IPS-18a (cell line): Measurements from ENCODE around the gene EVI5L.
A peak's percentile ranks its signal among the peaks of the same experiment; 100 is the strongest.

Source experiments
- H3K27ac ChIP-seq: one replicate; pipeline ENCODE4 v1.5.1; 2013; ENCODE audit warnings: low read length
- H3K27me3 ChIP-seq: one replicate; pipeline ENCODE4 v1.6.1; 2013; ENCODE audit warnings: mild to moderate bottlenecking, low read length; ENCODE audit not compliant: control insufficient read depth, insufficient read depth
- H3K36me3 ChIP-seq: one replicate; pipeline ENCODE4 v1.6.1; 2013; ENCODE audit warnings: low read depth, low read length; ENCODE audit not compliant: control insufficient read depth
- H3K4me1 ChIP-seq: one replicate; pipeline ENCODE4 v1.6.1; 2013; ENCODE audit warnings: low read depth, low read length; ENCODE audit not compliant: control insufficient read depth
- H3K4me3 ChIP-seq: one replicate; pipeline ENCODE4 v1.5.1; 2013; ENCODE audit warnings: low read length
- H3K9ac ChIP-seq: one replicate; pipeline ENCODE4 v1.6.1; 2013; ENCODE audit warnings: mild to moderate bottlenecking, low read length, moderate library complexity
- H3K9me3 ChIP-seq: one replicate; pipeline ENCODE4 v1.6.1; 2013; ENCODE audit warnings: low read depth, low read length; ENCODE audit not compliant: control insufficient read depth

EVI5L gene

DNA sequence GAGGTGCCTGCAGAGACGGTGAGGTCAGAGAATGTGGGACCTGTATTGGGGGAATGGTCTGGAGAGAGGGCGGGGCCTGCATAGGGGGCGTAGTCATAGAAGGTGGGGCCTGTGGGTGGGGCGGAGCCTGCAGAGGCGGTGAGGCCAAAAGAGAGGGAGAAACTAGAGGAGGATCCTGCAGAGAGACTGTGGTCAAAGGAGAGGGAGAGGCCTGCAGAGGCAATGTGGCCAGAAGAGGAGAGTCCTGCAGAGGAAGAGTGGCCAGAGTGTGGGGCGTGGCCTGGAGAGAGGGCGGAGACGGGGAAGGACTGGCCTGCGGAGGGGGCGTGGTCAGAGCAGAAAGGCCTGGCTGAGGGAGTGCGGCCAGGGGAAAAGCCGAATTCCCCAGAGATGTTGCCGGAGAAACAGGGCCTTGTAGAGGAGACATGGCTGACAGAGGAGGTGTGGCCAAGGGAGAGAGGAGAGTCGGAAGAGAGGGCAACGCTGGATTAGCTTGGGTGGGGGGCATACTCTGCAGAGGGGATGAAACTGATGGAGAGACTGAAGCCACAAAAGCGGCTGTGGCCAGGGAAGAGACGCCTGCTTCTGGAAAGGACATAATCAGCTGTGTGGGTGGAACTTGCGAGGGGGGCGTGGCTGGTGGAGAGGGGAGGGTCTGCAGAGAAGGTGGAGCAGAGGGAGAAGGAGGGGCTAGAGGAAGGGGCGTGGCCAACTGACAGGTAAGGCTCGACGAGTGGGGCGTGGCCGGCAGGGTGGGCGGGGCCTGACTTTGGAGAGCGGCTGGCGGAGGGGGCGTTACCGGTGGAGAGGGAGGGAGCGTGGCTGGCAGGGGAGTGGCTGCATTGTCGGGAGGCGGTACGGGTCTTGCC lies 41.7 kb downstream of the EVI5L start:
- Histone ChIP-seq H3K4me3 (no peak overlapping the region), H3K27me3 (peaks cover 11% of the 10 kb centered on the region), H3K27ac (no peak overlapping the region), H3K4me1 (peaks cover 5% of the 10 kb centered on the region), H3K36me3 (no peaks in the 10 kb centered on the region), H3K9me3 (no peaks in the 10 kb centered on the region), H3K9ac (no peak overlapping the region)

DNA sequence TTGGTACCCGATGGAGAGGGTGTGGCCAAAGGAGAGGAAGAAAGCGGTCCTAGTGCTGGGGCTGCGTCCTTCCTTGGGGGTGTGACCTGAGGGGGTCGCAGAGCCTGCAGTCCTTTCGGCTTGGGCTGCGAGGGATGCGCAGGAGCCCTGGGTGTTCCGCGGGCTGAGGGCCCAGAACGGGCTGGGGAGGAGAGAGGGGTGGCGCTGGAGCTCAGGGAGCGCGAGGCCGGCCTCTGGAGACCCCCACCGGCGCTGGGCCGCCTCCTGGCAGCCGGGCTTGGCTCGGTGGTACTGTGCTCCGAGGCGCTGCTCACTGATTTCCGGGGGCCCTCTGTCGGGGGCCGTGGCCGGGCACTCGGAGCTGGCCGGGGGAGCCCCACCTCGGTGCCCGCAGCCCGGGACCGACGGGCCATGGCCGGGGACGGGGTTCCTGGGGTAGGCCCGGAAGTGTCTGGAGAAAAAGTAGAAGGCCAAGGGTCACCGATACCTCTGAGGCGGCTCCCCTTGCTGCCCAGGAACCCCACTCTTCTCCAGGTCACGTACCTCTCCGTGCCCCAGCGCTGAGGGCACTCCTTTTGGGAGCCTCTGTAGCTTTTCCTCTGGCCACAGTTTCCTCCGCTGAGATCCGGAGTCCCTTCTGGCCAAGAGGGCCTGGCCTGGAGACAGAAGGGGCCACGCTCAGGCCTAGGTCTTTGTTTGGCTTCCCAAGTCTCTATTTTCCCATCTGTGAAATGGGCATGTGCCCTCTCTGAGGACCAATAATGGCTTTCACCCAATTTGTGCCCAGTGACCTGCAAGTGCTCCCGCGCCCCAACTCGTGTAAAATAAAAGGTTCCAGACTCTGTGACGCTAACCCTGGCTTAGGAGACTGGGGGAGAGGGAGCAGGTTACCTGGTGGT lies 42.5 kb downstream of the EVI5L start:
- H3K4me1 ChIP-seq: peaks cover 5% of the 10 kb centered on the region
- H3K9ac ChIP-seq: no peak overlapping the region
- peak overlapping the region; percentile 78 for H3K4me3 ChIP-seq
- H3K27ac ChIP-seq: no peak overlapping the region
- H3K27me3 ChIP-seq: peaks cover 11% of the 10 kb centered on the region
- H3K9me3 ChIP-seq: no peaks in the 10 kb centered on the region
- H3K36me3 ChIP-seq: no peaks in the 10 kb centered on the region

DNA sequence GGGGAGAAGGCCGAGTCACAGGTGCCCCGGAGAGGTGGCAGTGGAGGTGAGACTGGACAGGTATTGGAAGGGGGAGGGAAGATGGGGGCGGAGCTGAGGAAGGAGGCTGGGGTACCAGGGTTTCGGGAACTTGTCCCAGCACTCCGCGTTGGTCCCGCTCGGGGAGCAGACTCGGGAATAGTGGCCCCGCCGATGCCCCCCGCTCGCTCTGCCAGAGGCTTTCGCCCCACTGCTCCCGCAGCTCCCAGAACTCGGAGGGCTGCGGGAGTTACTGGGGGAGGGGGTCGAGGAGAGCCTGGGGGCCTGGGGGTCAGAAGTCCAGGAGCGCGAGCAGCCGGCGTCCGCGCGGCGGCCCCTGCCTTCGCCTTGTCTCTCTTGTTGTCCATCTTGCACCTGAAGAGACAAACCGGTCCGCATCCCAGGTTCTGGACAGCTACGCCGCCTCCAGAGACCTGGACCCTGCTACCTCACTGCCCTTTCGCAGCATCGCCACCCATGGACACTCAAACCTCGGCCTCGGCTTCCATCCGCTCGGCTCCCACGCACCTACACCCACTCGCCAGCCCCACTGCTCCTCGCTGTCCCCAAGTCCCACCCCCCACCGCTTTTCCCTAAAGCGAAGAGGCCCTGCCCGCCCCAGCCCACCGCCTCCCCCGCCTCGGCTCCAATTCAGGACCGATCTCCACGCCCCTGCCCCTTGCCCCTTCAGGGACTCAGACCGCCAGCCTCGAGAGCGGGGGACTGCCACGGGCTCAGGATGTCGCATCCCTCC lies 43.5 kb downstream of the EVI5L start:
- Histone ChIP-seq H3K36me3 (no peaks in the 10 kb centered on the region), H3K4me3 (peak overlapping the region; percentile 78), H3K27ac (no peak overlapping the region), H3K4me1 (peaks cover 5% of the 10 kb centered on the region), H3K9ac (peak overlapping the region; percentile 73), H3K27me3 (peaks cover 11% of the 10 kb centered on the region), H3K9me3 (no peaks in the 10 kb centered on the region)

DNA sequence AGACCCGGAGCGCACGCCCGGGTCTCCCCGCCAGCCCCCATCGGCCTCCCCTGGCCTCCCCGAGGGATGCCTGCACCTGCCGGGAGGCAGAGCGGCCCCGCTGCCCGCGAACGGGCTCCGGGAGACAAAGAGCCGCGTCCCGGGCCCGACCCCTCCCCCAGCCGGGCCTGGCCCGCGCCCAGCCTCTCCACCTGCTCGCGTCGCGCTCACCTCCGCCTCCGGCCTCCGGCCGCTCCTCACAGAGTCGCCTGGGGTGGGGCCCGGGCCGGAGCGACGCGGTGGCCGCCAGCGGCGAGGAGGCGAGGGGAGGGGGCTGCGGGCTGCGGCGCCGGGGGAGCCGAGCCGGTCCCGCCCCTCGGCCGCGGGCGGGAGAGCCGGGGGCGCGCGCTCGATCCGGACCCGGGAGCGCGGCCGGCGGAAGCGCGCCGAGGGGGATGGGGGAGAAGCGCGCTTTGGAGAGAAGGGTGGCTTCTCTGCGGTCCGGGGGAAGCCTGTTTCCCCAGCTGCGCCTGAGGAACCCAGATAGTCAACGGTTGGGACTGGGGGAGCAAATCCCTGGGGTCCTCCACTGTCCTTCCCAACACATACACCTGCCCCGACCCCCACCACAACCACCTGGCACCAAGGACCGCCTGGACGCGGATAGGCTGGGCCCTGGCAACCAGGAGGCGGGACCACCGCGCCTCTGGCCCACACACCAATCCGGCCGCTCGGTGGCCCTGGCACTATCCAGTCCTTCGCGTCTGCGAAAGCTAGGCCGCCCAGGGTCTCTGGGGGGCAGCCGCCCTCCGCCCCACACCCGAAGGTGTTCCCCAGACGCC lies 44.3 kb downstream of the EVI5L start, which contains the start of gene PRR36:
Gene PRR36 (minus strand): TSS at position 315 of the 821 bp plus-strand sequence. CDS start 701 bp downstream, outside the sequence.
- Histone ChIP-seq H3K27ac (no peak within 1 kb of the TSS), H3K4me3 (peak within 1 kb of the TSS; percentile 78), H3K27me3 (peaks cover 11% of the 10 kb centered on the region), H3K9me3 (no peaks in the 10 kb centered on the region), H3K4me1 (peaks cover 5% of the 10 kb centered on the region), H3K36me3 (no peaks in the 10 kb centered on the region), H3K9ac (peak within 1 kb of the TSS; percentile 73)

DNA sequence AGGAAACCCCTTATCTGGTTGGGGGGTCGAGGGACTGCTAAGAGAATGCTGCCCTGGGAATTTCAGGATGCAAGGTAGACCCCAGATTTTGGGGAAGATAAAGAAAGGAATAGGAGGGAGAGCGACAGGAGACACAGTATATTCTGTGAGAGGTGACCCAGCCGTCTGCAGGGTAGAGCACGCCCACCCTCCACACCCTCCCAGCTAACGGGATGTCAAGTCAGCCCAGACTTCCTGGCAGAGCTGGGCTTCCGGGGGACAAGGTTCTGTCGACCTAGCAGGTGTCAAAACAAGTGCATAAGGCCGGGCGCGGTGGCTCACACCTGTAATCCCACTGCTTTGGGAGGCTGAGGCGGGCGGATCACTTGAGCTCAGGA lies 44.9 kb downstream of the EVI5L start:
- Histone ChIP-seq H3K4me3 (peak overlapping the region; percentile 78), H3K36me3 (no peaks in the 10 kb centered on the region), H3K27ac (no peak overlapping the region), H3K9me3 (no peaks in the 10 kb centered on the region), H3K27me3 (peaks cover 11% of the 10 kb centered on the region), H3K4me1 (peaks cover 5% of the 10 kb centered on the region), H3K9ac (no peak overlapping the region)

DNA sequence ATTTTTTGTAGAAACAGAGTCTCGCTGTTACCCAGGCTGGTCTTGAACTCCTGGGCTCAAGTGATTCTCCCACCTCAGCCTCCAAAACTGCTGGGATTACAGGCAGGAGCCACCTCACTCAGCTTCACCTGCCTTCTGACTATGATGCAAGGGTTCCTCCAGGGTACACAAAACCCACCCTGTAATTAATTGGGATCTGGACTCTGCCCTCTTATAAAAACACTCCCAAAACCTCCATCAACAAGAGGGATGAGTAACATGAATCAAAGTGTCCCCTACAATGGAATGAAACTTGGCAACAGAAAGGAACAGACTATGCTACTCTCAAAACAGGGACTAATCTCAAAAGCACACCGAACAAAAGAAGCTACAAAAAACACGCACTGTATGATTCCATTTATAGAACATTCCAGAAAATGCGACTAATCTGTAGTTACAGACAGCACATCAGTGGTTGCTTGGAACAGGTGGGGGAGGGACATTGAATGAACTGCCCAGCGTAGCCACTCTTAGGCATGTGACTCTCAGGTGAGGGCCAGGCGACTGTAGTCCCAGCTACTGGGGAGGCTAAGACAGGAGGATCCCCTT lies 47.3 kb downstream of the EVI5L start:
- Histone ChIP-seq H3K9me3 (no peaks in the 10 kb centered on the region), H3K27me3 (peaks cover 11% of the 10 kb centered on the region), H3K4me3 (no peak overlapping the region), H3K36me3 (no peaks in the 10 kb centered on the region), H3K27ac (no peak overlapping the region), H3K9ac (no peak overlapping the region), H3K4me1 (no peaks in the 10 kb centered on the region)

DNA sequence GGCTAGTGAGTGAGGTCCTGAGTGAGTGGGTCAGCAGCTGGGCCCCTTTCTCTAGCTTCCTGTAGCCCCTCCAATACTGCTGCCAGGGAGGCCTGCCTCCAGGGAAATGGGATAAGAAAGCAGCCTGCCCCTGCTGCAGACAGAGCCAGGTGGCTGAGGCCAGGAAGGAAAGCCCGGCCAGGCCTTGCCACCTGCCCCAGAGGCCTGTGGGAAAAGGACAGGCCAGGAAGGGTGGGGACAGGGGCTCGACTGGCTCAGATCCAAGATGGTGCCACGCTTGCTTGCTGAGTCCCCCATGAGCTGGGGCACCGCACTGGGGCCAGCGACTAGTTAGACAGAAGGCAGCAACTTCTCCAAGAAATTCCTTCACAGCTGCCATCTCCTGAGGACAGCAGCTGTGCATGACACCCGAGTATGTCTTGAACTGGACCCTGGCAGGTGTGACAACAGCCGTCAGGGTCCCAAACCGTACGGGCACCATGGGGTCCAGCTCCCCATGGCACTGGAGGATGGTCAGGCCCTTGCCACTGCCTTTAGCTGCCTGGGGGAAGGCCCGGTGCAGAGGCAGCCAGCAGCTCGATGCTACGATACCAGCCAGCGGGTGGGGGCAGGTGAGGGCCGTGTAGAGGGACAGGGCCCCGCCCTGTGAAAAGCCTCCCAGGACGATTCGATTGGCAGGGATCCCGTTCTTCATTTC lies 49.2 kb downstream of the EVI5L start:
- Histone ChIP-seq H3K9me3 (no peaks in the 10 kb centered on the region), H3K9ac (no peak overlapping the region), H3K36me3 (no peaks in the 10 kb centered on the region), H3K4me1 (no peaks in the 10 kb centered on the region), H3K27ac (no peak overlapping the region), H3K27me3 (no peaks in the 10 kb centered on the region), H3K4me3 (no peak overlapping the region)

DNA sequence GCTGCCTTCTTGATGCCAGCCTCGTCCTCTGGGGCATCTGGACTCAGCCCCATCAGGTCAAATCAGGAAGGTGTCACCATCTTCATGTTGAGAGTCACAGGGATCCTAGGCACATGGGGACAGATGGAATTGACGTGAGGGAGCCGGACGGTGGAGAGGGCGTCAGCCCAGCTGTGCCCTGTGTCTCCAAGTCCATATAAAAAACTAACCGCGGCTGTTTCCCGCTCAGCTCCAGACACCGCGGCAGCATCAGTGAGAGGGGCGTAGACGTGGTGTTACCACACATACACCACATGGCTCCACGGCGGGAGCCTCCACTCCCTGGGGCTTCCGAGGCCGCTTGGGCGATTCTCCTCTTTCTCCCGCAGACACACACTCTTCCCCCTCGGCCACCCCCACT lies 49.8 kb downstream of the EVI5L start:
- H3K4me1 ChIP-seq: no peaks in the 10 kb centered on the region
- H3K36me3 ChIP-seq: no peaks in the 10 kb centered on the region
- H3K27me3 ChIP-seq: no peaks in the 10 kb centered on the region
- H3K27ac ChIP-seq: no peak overlapping the region
- no peak overlapping the region for H3K4me3 ChIP-seq
- no peak overlapping the region for H3K9ac ChIP-seq
- no peaks in the 10 kb centered on the region for H3K9me3 ChIP-seq

DNA sequence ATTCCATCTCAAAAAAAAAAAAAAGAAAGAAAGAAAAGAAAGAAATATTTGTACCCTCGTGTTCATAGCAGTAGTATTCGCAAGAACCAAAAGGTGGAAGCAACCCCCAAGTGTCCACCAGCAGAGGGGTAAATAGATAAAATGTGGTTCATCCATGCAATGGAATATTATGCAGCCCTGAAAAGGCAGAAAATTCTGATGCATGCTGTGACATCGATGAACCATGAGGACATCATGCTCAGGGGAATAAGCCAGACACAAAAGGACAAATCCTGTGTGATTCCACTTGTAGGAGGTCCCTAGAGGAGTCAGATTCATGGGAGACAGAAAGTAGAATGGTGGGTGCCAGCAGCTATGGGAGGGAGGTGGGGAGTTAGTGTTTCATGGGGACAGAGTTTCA lies 51.9 kb downstream of the EVI5L start:
- H3K36me3 ChIP-seq: no peaks in the 10 kb centered on the region
- H3K4me3 ChIP-seq: no peak overlapping the region
- H3K9me3 ChIP-seq: no peaks in the 10 kb centered on the region
- H3K27me3 ChIP-seq: no peaks in the 10 kb centered on the region
- no peak overlapping the region for H3K27ac ChIP-seq
- no peaks in the 10 kb centered on the region for H3K4me1 ChIP-seq
- no peak overlapping the region for H3K9ac ChIP-seq

DNA sequence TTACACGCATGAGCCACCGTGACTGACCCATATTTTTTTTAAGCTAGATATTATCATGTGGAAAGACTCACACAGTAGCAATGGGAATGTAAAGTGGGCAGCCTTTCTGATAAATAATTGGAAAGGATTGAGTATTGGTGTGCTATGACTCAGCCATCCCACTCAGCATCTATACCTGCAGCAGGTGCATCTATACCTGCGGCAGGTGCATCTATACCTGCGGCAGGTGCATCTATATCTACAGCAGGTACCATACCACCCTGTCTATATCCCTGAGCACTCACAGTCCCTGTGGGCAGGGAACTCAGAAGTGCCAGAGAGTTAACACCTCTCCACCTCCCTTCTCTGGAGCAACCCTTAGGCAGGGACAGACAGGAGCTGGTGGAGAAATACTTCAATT lies 53.1 kb downstream of the EVI5L start:
- H3K36me3 ChIP-seq: no peaks in the 10 kb centered on the region
- H3K4me3 ChIP-seq: no peak overlapping the region
- no peak overlapping the region for H3K9ac ChIP-seq
- peaks cover 6% of the 10 kb centered on the region for H3K27me3 ChIP-seq
- no peaks in the 10 kb centered on the region for H3K4me1 ChIP-seq
- H3K27ac ChIP-seq: no peak overlapping the region
- no peaks in the 10 kb centered on the region for H3K9me3 ChIP-seq
